ENCODE results near the gene RAB29. TPM values are rescaled to one million over a fixed set of nuclear protein-coding genes. Genes with fewer than 3 reads are reported as not detected.

Gene RAB29
- total RNA-seq, 1 donor from 2014 or later: 27.4 TPM

GRCh38 chr1:205787287-205787916, 12.1 kb upstream of the RAB29 start:
- no peaks in the 10 kb centered on the region for H3K27me3 Mint-ChIP-seq (ENCODE audit: low read depth)
- H3K4me1 Mint-ChIP-seq (ENCODE audit: low read depth): no peaks in the 10 kb centered on the region
- H3K27ac Mint-ChIP-seq (ENCODE audit: unreplicated experiment): no peak overlapping the region
- H3K36me3 Mint-ChIP-seq (ENCODE audit: low read depth): peaks cover 14% of the 10 kb centered on the region
- no peaks in the 10 kb centered on the region for H3K9me3 Mint-ChIP-seq (ENCODE audit: low read depth)
- no peak for TF ChIP-seq CTCF (IDR thresholded peaks at IDR 0.05)
- DNase-seq (ENCODE audit: low spot score): no peak
- no peak overlapping the region for H3K4me3 Mint-ChIP-seq (ENCODE audit: unreplicated experiment)

GRCh38 chr1:205786601-205787000, 11.3 kb upstream of the RAB29 start:
- no peak for DNase-seq (ENCODE audit: low spot score)
- no peak overlapping the region for H3K4me3 Mint-ChIP-seq (ENCODE audit: unreplicated experiment)

GRCh38 chr1:205785446-205785845, 10.2 kb upstream of the RAB29 start:
- Mint-ChIP-seq H3K27me3 (ENCODE audit: low read depth) (no peaks in the 10 kb centered on the region), H3K4me1 (ENCODE audit: low read depth) (no peaks in the 10 kb centered on the region), H3K9me3 (ENCODE audit: low read depth) (no peaks in the 10 kb centered on the region), H3K27ac (ENCODE audit: unreplicated experiment) (no peak overlapping the region), H3K4me3 (ENCODE audit: unreplicated experiment) (no peak overlapping the region), H3K36me3 (ENCODE audit: low read depth) (peaks cover 9% of the 10 kb centered on the region)
- no peak for TF ChIP-seq CTCF (IDR thresholded peaks at IDR 0.05)
- DNase-seq (ENCODE audit: low spot score): no peak

More at GRCh38 chr1:205786601-205787000, 11.3 kb upstream of the RAB29 start:
- no peaks in the 10 kb centered on the region for H3K4me1 Mint-ChIP-seq (ENCODE audit: low read depth)
- H3K9me3 Mint-ChIP-seq (ENCODE audit: low read depth): no peaks in the 10 kb centered on the region
- no peaks in the 10 kb centered on the region for H3K27me3 Mint-ChIP-seq (ENCODE audit: low read depth)
- no peak overlapping the region for H3K27ac Mint-ChIP-seq (ENCODE audit: unreplicated experiment)
- TF ChIP-seq CTCF (IDR thresholded peaks at IDR 0.05): no peak
- H3K36me3 Mint-ChIP-seq (ENCODE audit: low read depth): peaks cover 14% of the 10 kb centered on the region

GRCh38 chr1:205783904-205784303, 8.6 kb upstream of the RAB29 start:
- H3K36me3 Mint-ChIP-seq (ENCODE audit: low read depth): no peaks in the 10 kb centered on the region
- no peaks in the 10 kb centered on the region for H3K27me3 Mint-ChIP-seq (ENCODE audit: low read depth)
- no peaks in the 10 kb centered on the region for H3K9me3 Mint-ChIP-seq (ENCODE audit: low read depth)
- no peak overlapping the region for H3K27ac Mint-ChIP-seq (ENCODE audit: unreplicated experiment)
- DNase-seq (ENCODE audit: low spot score): no peak
- TF ChIP-seq CTCF (IDR thresholded peaks at IDR 0.05): no peak
- no peak overlapping the region for H3K4me3 Mint-ChIP-seq (ENCODE audit: unreplicated experiment)
- no peaks in the 10 kb centered on the region for H3K4me1 Mint-ChIP-seq (ENCODE audit: low read depth)

- no peak for DNase-seq (ENCODE audit: low spot score)
- H3K27me3 Mint-ChIP-seq (ENCODE audit: low read depth): no peaks in the 10 kb centered on the region
- no peaks in the 10 kb centered on the region for H3K36me3 Mint-ChIP-seq (ENCODE audit: low read depth)
- H3K27ac Mint-ChIP-seq (ENCODE audit: unreplicated experiment): no peak overlapping the region
- H3K9me3 Mint-ChIP-seq (ENCODE audit: low read depth): no peaks in the 10 kb centered on the region
- no peaks in the 10 kb centered on the region for H3K4me1 Mint-ChIP-seq (ENCODE audit: low read depth)
- TF ChIP-seq CTCF (IDR thresholded peaks at IDR 0.05): no peak
- H3K4me3 Mint-ChIP-seq (ENCODE audit: unreplicated experiment): no peak overlapping the region
These were observed 8.1 kb upstream of the RAB29 start for GRCh38 chr1:205783433-205783795.
